ENCODE data around the gene JAM3. TPM values are rescaled to one million over a fixed set of nuclear protein-coding genes. Genes with fewer than 3 reads are reported as not detected.

JAM3 gene
- total RNA-seq, 1 donor from 2014 or later, result 18.3 TPM

- peak; percentile 85 for DNase-seq
- peak; percentile 65 for ATAC-seq
- intact Hi-C loops (cut with micrococcal nuclease), result no loop called here
These were observed 31.6 kb upstream of the JAM3 start for GRCh38 chr11:134037046-134037908.

- peak; percentile 24 for ATAC-seq
- intact Hi-C loops (cut with micrococcal nuclease), result no loop called here
- peak; percentile 53 for DNase-seq
These were observed 29.9 kb upstream of the JAM3 start for GRCh38 chr11:134038897-134039470.

GRCh38 chr11:134039726-134040385 lies 29.0 kb upstream of the JAM3 start:
- no peak for ATAC-seq
- intact Hi-C loops (cut with micrococcal nuclease), result loop anchor here (10.0 kb wide), 1 partner anchor 115 kb away; no protein-coding TSS in a partner anchor

GRCh38 chr11:134040386-134041302 lies 28.2 kb upstream of the JAM3 start:
- DNase-seq, result no peak
- ATAC-seq, result no peak
- intact Hi-C loops (cut with micrococcal nuclease), result loop anchor here (10.0 kb wide), 1 partner anchor 116 kb away; no protein-coding TSS in a partner anchor

More at GRCh38 chr11:134039726-134040385, 29.0 kb upstream of the JAM3 start:
- no peak for DNase-seq

- intact Hi-C loops (cut with micrococcal nuclease), result loop anchor here (10.0 kb wide), 1 partner anchor 117 kb away; no protein-coding TSS in a partner anchor
- ATAC-seq, result no peak
- DNase-seq, result no peak
These were observed 27.5 kb upstream of the JAM3 start for GRCh38 chr11:134041349-134041748.

GRCh38 chr11:134041791-134042696 lies 26.8 kb upstream of the JAM3 start:
- no peak for DNase-seq
- ATAC-seq, result no peak
- intact Hi-C loops (cut with micrococcal nuclease), result loop anchor here (10.0 kb wide), 1 partner anchor 117 kb away; no protein-coding TSS in a partner anchor

- DNase-seq (no peak), ATAC-seq (no peak)
- intact Hi-C loops (cut with micrococcal nuclease), result loop anchor here (10.0 kb wide), 1 partner anchor 119 kb away; no protein-coding TSS in a partner anchor
These were observed 25.0 kb upstream of the JAM3 start for GRCh38 chr11:134043821-134044420.

- ATAC-seq, result no peak
- DNase-seq, result no peak
- intact Hi-C loops (cut with micrococcal nuclease), result loop anchor here (10.0 kb wide), 1 partner anchor 120 kb away; no protein-coding TSS in a partner anchor
These were observed 24.2 kb upstream of the JAM3 start for GRCh38 chr11:134044514-134045284.

- intact Hi-C loops (cut with micrococcal nuclease), result loop anchor here (10.0 kb wide), 1 partner anchor 121 kb away; no protein-coding TSS in a partner anchor
- DNase-seq (peak; percentile 69), ATAC-seq (peak; percentile 65)
These were observed 22.9 kb upstream of the JAM3 start for GRCh38 chr11:134045799-134046635.

- DNase-seq, result no peak
- no peak for ATAC-seq
These were observed 22.0 kb upstream of the JAM3 start for GRCh38 chr11:134046681-134047449.

GRCh38 chr11:134047586-134047999 lies 21.3 kb upstream of the JAM3 start:
- intact Hi-C loops (cut with micrococcal nuclease), result loop anchor here (10.0 kb wide), 1 partner anchor 123 kb away; no protein-coding TSS in a partner anchor
- ATAC-seq (peak; percentile 75), DNase-seq (peak; percentile 83)

More at GRCh38 chr11:134046681-134047449, 22.0 kb upstream of the JAM3 start:
- intact Hi-C loops (cut with micrococcal nuclease), result loop anchor here (10.0 kb wide), 1 partner anchor 122 kb away; no protein-coding TSS in a partner anchor

GRCh38 chr11:134048028-134048427 lies 20.8 kb upstream of the JAM3 start:
- no peak for ATAC-seq
- DNase-seq, result no peak
- intact Hi-C loops (cut with micrococcal nuclease), result loop anchor here (10.0 kb wide), 1 partner anchor 123 kb away; no protein-coding TSS in a partner anchor

- DNase-seq (no peak), ATAC-seq (no peak)
- intact Hi-C loops (cut with micrococcal nuclease), result loop anchor here (10.0 kb wide), 1 partner anchor 125 kb away; no protein-coding TSS in a partner anchor
These were observed 19.6 kb upstream of the JAM3 start for GRCh38 chr11:134049303-134049702.

Measured in left ventricle myocardium superior (tissue), 1 donor.